ENCODE measurements around the gene AGXT2.

AGXT2 gene

DNA sequence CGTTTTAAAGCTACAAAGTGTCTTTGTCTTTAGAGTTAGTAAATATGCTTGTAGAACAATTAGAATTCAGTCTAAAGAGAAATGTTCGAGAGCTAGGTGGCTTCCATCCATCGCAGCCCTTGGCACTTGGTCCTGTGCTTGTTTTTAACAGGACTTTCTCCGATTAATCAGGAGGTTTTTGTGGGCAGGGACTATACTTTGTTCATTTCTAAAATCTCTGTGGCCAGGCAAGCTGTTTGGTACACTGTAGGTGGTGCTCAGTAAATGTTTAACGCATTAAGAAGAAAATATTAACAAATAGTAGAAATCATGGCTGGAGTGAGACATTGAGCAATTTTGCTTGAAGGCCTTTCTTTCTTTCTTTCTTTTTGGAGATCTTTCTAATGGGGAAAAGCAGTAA lies 20.8 kb downstream of the AGXT2 start:
- Histone ChIP-seq H3K36me3 (replicated peaks; ENCODE audit: insufficient read depth, low read length) (no peaks in the 10 kb centered on the region), H2AFZ (ENCODE audit: low read length) (no peak overlapping the region), H3K4me3 (ENCODE audit: low read length) (no peak overlapping the region), H3K4me1 (ENCODE audit: low read length) (no peaks in the 10 kb centered on the region), H3K9me3 (replicated peaks; ENCODE audit: insufficient read depth, low read length) (no peaks in the 10 kb centered on the region), H3K79me2 (ENCODE audit: low read length) (no peaks in the 10 kb centered on the region), H3K27ac (ENCODE audit: low read length) (no peak overlapping the region), H3K27me3 (replicated peaks; ENCODE audit: insufficient read depth, low read length) (no peaks in the 10 kb centered on the region), H3K9me2 (replicated peaks; ENCODE audit: insufficient read depth, low read length) (no peaks in the 10 kb centered on the region), H3K4me2 (ENCODE audit: low read depth, low read length) (no peak overlapping the region), H3K9ac (ENCODE audit: low read length) (no peak overlapping the region), H3F3A (ENCODE audit: insufficient read depth, low read length) (no peaks in the 10 kb centered on the region), H4K20me1 (ENCODE audit: insufficient read depth, low read length) (no peaks in the 10 kb centered on the region)
- TF ChIP-seq, protein P1, sequence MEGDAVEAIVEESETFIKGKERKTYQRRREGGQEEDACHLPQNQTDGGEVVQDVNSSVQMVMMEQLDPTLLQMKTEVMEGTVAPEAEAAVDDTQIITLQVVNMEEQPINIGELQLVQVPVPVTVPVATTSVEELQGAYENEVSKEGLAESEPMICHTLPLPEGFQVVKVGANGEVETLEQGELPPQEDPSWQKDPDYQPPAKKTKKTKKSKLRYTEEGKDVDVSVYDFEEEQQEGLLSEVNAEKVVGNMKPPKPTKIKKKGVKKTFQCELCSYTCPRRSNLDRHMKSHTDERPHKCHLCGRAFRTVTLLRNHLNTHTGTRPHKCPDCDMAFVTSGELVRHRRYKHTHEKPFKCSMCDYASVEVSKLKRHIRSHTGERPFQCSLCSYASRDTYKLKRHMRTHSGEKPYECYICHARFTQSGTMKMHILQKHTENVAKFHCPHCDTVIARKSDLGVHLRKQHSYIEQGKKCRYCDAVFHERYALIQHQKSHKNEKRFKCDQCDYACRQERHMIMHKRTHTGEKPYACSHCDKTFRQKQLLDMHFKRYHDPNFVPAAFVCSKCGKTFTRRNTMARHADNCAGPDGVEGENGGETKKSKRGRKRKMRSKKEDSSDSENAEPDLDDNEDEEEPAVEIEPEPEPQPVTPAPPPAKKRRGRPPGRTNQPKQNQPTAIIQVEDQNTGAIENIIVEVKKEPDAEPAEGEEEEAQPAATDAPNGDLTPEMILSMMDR (IDR thresholded peaks at IDR 0.05; ENCODE audit: low read length): no peak
- TF ChIP-seq EZH2phosphoT487 (IDR thresholded peaks at IDR 0.05; ENCODE audit: low read length): no peak
- no peak for TF ChIP-seq EZH2 (optimal IDR thresholded peaks at IDR 0.05; ENCODE audit: low read depth, low read length)
- DNase-seq: no peak

DNA sequence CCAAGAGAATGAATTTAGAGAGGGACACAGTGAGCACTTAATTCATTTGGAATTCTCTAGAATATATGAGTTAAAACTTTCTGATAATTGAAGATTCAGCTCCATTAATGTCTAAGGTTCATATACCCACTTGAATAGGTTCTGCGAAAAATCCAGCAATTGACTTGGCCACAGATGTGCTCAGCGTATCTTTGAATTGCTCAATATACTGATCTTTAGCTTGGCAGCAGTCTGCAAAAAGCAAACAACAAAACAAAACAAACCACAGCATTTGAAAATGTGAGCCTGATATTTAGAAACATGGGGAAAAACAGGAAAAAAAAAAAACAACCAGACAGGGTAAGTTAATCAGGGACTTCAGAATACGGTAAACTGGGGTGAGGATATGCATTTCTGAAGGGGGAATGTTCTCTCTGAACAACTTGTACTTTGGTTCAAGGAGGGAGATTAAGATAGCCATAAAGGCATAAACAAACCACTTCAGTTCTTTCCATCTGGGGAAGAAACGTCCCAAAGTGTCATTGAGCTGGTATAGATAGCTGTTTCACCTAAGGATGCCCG lies 21.4 kb downstream of the AGXT2 start:
- DNase-seq: no peak
- TF ChIP-seq EZH2 (optimal IDR thresholded peaks at IDR 0.05; ENCODE audit: low read depth, low read length) (no peak), EZH2phosphoT487 (IDR thresholded peaks at IDR 0.05; ENCODE audit: low read length) (no peak)
- TF ChIP-seq, protein P1 (IDR thresholded peaks at IDR 0.05; ENCODE audit: low read length): no peak

GRCh38 chr5:35024911-35025510 lies 22.7 kb downstream of the AGXT2 start:
- Histone ChIP-seq H4K20me1 (ENCODE audit: insufficient read depth, low read length) (no peaks in the 10 kb centered on the region), H3K9me3 (replicated peaks; ENCODE audit: insufficient read depth, low read length) (no peaks in the 10 kb centered on the region), H3K4me2 (ENCODE audit: low read depth, low read length) (no peak overlapping the region), H3K27me3 (replicated peaks; ENCODE audit: insufficient read depth, low read length) (no peaks in the 10 kb centered on the region), H3K79me2 (ENCODE audit: low read length) (no peaks in the 10 kb centered on the region), H3F3A (ENCODE audit: insufficient read depth, low read length) (no peaks in the 10 kb centered on the region), H3K9ac (ENCODE audit: low read length) (no peak overlapping the region), H2AFZ (ENCODE audit: low read length) (no peak overlapping the region), H3K9me2 (replicated peaks; ENCODE audit: insufficient read depth, low read length) (no peaks in the 10 kb centered on the region), H3K36me3 (replicated peaks; ENCODE audit: insufficient read depth, low read length) (no peaks in the 10 kb centered on the region), H3K4me1 (ENCODE audit: low read length) (no peaks in the 10 kb centered on the region), H3K4me3 (ENCODE audit: low read length) (no peak overlapping the region), H3K27ac (ENCODE audit: low read length) (no peak overlapping the region)
- no peak for TF ChIP-seq EZH2 (optimal IDR thresholded peaks at IDR 0.05; ENCODE audit: low read depth, low read length)
- no peak for DNase-seq

More for the DNA sequence above, 21.4 kb downstream of the AGXT2 start:
- no peaks in the 10 kb centered on the region for H3K79me2 ChIP-seq (ENCODE audit: low read length)
- H3K36me3 ChIP-seq (replicated peaks; ENCODE audit: insufficient read depth, low read length): no peaks in the 10 kb centered on the region
- no peaks in the 10 kb centered on the region for H3K4me1 ChIP-seq (ENCODE audit: low read length)
- H2AFZ ChIP-seq (ENCODE audit: low read length): no peak overlapping the region
- H3K27ac ChIP-seq (ENCODE audit: low read length): no peak overlapping the region
- H3K27me3 ChIP-seq (replicated peaks; ENCODE audit: insufficient read depth, low read length): no peaks in the 10 kb centered on the region
- no peaks in the 10 kb centered on the region for H4K20me1 ChIP-seq (ENCODE audit: insufficient read depth, low read length)
- no peak overlapping the region for H3K4me3 ChIP-seq (ENCODE audit: low read length)
- no peak overlapping the region for H3K4me2 ChIP-seq (ENCODE audit: low read depth, low read length)
- no peak overlapping the region for H3K9ac ChIP-seq (ENCODE audit: low read length)
- H3K9me3 ChIP-seq (replicated peaks; ENCODE audit: insufficient read depth, low read length): no peaks in the 10 kb centered on the region
- no peaks in the 10 kb centered on the region for H3F3A ChIP-seq (ENCODE audit: insufficient read depth, low read length)
- H3K9me2 ChIP-seq (replicated peaks; ENCODE audit: insufficient read depth, low read length): no peaks in the 10 kb centered on the region

Data from MM.1S (cell line).